GM12874 (cell line): ENCODE measurements around the gene SLC35B4.

Experiments used
- TF ChIP-seq, protein P1 (sequence below): IDR thresholded peaks from 2 replicates; pipeline ENCODE4 v1.5.1; 2011; ENCODE audit warnings: low read depth, mild to moderate bottlenecking, control low read depth, low read length, moderate library complexity; ENCODE audit not compliant: insufficient read depth

SLC35B4 gene

DNA sequence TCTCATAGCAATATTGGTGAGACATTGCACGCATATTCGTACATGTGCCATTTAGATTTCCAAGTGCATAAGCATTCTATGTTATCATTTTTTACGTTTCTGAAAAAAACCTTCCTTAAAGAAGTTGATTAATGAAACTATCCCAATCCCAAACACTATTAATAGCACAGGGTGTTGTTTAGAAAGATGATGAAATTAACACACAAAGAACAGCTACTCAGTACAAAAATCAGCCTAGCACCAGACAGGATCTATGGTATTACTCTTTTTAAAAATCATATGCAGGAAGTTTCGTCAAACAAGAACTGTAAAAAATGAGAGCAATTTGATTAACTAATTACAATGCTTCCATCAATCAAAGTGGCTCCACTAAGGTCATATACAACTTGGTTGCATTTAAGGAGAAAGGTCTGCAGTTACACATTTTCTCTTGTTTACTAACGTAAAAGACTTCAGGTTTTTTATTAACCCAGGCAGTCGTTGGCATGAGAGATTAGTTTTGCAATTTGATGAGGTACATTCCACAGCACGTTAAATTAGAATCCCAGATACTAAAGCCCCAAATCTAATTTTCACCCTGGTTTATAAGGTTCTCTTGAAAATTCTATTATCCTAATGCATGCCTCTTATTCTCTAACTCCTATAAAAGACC lies 38.1 kb downstream of the SLC35B4 start:
- TF ChIP-seq, protein P1, sequence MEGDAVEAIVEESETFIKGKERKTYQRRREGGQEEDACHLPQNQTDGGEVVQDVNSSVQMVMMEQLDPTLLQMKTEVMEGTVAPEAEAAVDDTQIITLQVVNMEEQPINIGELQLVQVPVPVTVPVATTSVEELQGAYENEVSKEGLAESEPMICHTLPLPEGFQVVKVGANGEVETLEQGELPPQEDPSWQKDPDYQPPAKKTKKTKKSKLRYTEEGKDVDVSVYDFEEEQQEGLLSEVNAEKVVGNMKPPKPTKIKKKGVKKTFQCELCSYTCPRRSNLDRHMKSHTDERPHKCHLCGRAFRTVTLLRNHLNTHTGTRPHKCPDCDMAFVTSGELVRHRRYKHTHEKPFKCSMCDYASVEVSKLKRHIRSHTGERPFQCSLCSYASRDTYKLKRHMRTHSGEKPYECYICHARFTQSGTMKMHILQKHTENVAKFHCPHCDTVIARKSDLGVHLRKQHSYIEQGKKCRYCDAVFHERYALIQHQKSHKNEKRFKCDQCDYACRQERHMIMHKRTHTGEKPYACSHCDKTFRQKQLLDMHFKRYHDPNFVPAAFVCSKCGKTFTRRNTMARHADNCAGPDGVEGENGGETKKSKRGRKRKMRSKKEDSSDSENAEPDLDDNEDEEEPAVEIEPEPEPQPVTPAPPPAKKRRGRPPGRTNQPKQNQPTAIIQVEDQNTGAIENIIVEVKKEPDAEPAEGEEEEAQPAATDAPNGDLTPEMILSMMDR: no peak

DNA sequence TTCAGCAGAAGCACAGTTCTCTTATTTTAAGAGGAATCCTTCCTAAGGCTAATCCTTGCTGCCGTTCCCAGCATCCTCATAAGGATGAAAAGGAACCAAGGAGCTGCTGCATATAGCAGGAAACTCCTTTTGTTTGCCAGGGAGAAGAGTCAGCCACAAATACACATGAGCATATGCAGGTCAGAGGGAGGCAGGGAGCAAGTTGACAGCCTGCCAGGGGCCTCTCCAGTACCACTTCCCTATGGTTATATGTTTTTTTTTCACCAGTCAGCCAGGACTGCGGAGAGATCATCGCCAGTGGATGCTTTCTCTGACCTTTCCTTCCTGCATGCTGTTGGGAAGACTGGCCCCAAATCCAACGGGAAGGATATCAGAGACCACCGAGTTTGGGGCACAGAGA lies 39.8 kb downstream of the SLC35B4 start:
- TF ChIP-seq, protein P1: no peak

DNA sequence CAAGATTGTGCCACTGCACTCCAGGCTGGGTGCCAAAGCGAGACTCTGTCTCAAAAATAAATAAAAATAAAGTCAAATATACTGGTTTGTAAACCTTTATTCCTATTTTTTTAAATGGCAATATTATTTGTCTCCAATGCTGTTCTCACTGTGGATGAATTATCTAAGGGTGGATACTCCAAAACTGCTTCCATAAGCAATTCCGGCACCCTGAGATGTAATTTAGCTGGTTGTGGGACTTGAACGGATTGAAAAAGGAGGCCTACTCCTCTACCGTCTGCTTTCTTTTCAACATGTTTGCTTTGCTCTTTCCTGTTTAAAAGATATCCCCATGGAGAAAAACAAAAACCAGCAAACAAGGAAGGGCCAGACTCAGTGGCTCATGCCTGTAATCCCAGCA lies 54.4 kb downstream of the SLC35B4 start:
- TF ChIP-seq, protein P1: no peak

DNA sequence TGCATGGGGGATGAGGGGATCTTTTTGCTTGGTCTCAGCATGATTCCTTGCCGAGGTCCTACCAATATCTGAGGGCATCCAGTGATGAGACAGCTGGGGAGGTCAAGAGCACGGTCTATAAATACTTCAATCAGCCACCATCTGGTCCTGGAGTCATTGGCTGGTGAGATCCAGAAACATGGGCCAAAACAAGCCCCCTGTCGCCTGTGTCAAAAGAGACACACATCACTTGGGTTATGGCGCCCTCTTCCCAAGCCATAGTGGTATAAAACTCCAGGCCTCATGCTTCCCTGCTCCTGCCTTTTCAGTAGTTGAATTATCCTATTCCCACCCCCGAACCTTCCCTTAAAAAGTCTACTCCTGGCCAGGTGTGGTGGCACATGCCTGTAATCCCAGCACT lies 60.9 kb downstream of the SLC35B4 start:
- TF ChIP-seq, protein P1: no peak

DNA sequence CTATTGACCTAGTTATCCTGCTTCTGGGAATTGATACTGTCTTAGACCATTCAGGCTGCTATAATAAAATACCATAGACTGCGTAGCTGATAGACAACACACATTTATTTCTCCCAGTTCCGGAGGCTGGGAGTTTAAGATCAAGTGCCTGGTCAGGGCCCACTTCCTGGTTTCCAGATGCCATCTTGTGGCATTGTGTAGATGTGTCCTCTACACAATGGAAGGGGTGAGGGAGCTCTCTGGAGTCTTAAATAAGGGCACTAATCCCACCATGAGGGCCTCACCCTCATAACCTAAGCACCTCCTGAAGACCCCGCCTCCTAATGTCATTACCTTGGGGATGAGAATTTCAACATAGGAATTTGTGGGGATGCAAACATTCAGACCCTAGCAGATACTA lies 62.4 kb downstream of the SLC35B4 start:
- TF ChIP-seq, protein P1: no peak

DNA sequence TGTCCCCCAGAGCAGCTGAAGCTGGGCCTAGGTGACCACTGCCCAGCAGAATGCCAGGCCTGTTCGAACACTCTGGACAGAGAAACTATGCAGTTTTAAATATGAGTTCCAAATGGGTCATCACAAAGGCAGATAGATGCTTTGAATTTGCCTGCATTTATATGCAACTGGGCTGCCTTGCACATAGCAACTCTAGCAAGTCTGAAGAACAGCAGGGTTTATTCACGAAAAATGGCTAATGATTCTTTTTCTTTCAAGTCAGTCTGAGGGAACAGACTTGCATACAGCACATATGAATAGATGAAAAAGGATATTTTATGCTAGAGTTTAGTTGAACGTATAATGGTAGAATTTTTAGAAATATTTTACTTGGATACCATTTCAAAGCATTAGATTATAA lies 68.5 kb downstream of the SLC35B4 start:
- TF ChIP-seq, protein P1: no peak

DNA sequence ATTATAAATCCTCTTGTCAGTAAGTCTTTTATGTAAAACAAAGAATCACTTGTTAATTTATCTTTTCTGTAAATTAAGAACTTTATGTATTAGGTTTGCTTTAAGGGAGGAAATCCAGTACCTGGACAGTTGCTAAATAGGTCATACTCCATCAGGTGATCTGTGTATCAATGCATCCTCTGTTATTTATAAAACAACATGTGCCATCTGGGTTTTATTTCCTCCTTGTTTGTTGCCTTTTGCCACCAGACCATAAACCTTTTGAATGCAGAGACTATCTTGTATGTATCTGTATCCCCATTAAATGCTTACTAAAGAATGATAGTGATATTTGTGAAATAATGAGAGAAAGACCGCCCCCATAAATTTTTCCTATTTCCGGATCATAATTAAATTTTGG lies 70.0 kb downstream of the SLC35B4 start:
- TF ChIP-seq, protein P1: no peak
